Measurements from ENCODE around the gene PLEKHH1.

Gene PLEKHH1

GRCh38 chr14:67636361-67636919 lies 103.3 kb downstream of the PLEKHH1 start:
- DNase-seq, result peak; percentile 80

GRCh38 chr14:67638642-67639041 lies 105.6 kb downstream of the PLEKHH1 start:
- no peak for DNase-seq

Measured in DMS153 (cell line).